ENCODE measurements around the gene COL4A1. TPM values are rescaled to one million over a fixed set of nuclear protein-coding genes. Genes with fewer than 3 reads are reported as not detected.
A peak's percentile ranks its signal among the peaks of the same experiment; 100 is the strongest.

Gene COL4A1
- total RNA-seq, 1 experiment from 2014 or later: 12.1 TPM

- DNase-seq (ENCODE audit: low read depth, low spot score): no peak
- in situ Hi-C loops (cut with HindIII; ENCODE audit: low pct_unique_long_range_greater_than_20kb, low sequenced_read_pairs): no loop called here
Observed at GRCh38 chr13:110162866-110163658, 143.9 kb downstream of the COL4A1 start.

- in situ Hi-C loops (cut with HindIII; ENCODE audit: low pct_unique_long_range_greater_than_20kb, low sequenced_read_pairs): no loop called here
Observed at GRCh38 chr13:110162053-110162452, 144.9 kb downstream of the COL4A1 start.

GRCh38 chr13:110161112-110161882 lies 145.7 kb downstream of the COL4A1 start:
- in situ Hi-C loops (cut with HindIII; ENCODE audit: low pct_unique_long_range_greater_than_20kb, low sequenced_read_pairs): no loop called here
- peak; percentile 17 for DNase-seq (ENCODE audit: low read depth, low spot score)

More at GRCh38 chr13:110162053-110162452, 144.9 kb downstream of the COL4A1 start:
- DNase-seq (ENCODE audit: low read depth, low spot score): no peak

- DNase-seq (ENCODE audit: low read depth, low spot score): no peak
- in situ Hi-C loops (cut with HindIII; ENCODE audit: low pct_unique_long_range_greater_than_20kb, low sequenced_read_pairs): no loop called here
Observed at GRCh38 chr13:110158226-110158625, 148.7 kb downstream of the COL4A1 start.

- in situ Hi-C loops (cut with HindIII; ENCODE audit: low pct_unique_long_range_greater_than_20kb, low sequenced_read_pairs): no loop called here
- no peak for DNase-seq (ENCODE audit: low read depth, low spot score)
Observed at GRCh38 chr13:110157718-110158117, 149.2 kb downstream of the COL4A1 start.

- in situ Hi-C loops (cut with HindIII; ENCODE audit: low pct_unique_long_range_greater_than_20kb, low sequenced_read_pairs): no loop called here
- no peak for DNase-seq (ENCODE audit: low read depth, low spot score)
Observed at GRCh38 chr13:110156301-110157049, 150.5 kb downstream of the COL4A1 start.

- DNase-seq (ENCODE audit: low read depth, low spot score): no peak
- in situ Hi-C loops (cut with HindIII; ENCODE audit: low pct_unique_long_range_greater_than_20kb, low sequenced_read_pairs): no loop called here
Observed at GRCh38 chr13:110155072-110155471, 151.9 kb downstream of the COL4A1 start.

GRCh38 chr13:110154410-110154933 lies 152.5 kb downstream of the COL4A1 start:
- in situ Hi-C loops (cut with HindIII; ENCODE audit: low pct_unique_long_range_greater_than_20kb, low sequenced_read_pairs): no loop called here
- DNase-seq (ENCODE audit: low read depth, low spot score): no peak

GRCh38 chr13:110152351-110152750 lies 154.6 kb downstream of the COL4A1 start:
- in situ Hi-C loops (cut with HindIII; ENCODE audit: low pct_unique_long_range_greater_than_20kb, low sequenced_read_pairs): no loop called here
- DNase-seq (ENCODE audit: low read depth, low spot score): no peak

GRCh38 chr13:110151462-110151861 lies 155.5 kb downstream of the COL4A1 start:
- no peak for DNase-seq (ENCODE audit: low read depth, low spot score)
- in situ Hi-C loops (cut with HindIII; ENCODE audit: low pct_unique_long_range_greater_than_20kb, low sequenced_read_pairs): no loop called here

GRCh38 chr13:110150384-110151101 lies 156.4 kb downstream of the COL4A1 start:
- no peak for DNase-seq (ENCODE audit: low read depth, low spot score)
- in situ Hi-C loops (cut with HindIII; ENCODE audit: low pct_unique_long_range_greater_than_20kb, low sequenced_read_pairs): no loop called here

- DNase-seq (ENCODE audit: low read depth, low spot score): no peak
- in situ Hi-C loops (cut with HindIII; ENCODE audit: low pct_unique_long_range_greater_than_20kb, low sequenced_read_pairs): no loop called here
Observed at GRCh38 chr13:110149036-110149435, 157.9 kb downstream of the COL4A1 start.

GRCh38 chr13:110140099-110140498 lies 166.9 kb downstream of the COL4A1 start:
- no peak for DNase-seq (ENCODE audit: low read depth, low spot score)
- in situ Hi-C loops (cut with HindIII; ENCODE audit: low pct_unique_long_range_greater_than_20kb, low sequenced_read_pairs): no loop called here

- in situ Hi-C loops (cut with HindIII; ENCODE audit: low pct_unique_long_range_greater_than_20kb, low sequenced_read_pairs): no loop called here
- DNase-seq (ENCODE audit: low read depth, low spot score): no peak
Observed at GRCh38 chr13:110138700-110139036, 168.3 kb downstream of the COL4A1 start.

- peak; percentile 64 for DNase-seq (ENCODE audit: low read depth, low spot score)
- in situ Hi-C loops (cut with HindIII; ENCODE audit: low pct_unique_long_range_greater_than_20kb, low sequenced_read_pairs): no loop called here
Observed at GRCh38 chr13:110138010-110138699, 168.8 kb downstream of the COL4A1 start.

- in situ Hi-C loops (cut with HindIII; ENCODE audit: low pct_unique_long_range_greater_than_20kb, low sequenced_read_pairs): no loop called here
- peak; percentile 65 for DNase-seq (ENCODE audit: low read depth, low spot score)
Observed at GRCh38 chr13:110137680-110138009, 169.3 kb downstream of the COL4A1 start.

Measured in SK-MEL-5 (cell line).